Fibroblast of lung (primary cell): ENCODE results near the gene FADS6. TPM values are rescaled to one million over a fixed set of nuclear protein-coding genes. Genes with fewer than 3 reads are reported as not detected.

ENCODE experiments used
- DNase-seq, 2 donors: peaks; one replicate each; pipeline versions ENCODE4 v3.0.0 to v3.0.0-alpha.2; 2010; ENCODE audit warnings: low read depth in 2 of 2
- H2AFZ ChIP-seq: 2 replicates; pipeline ENCODE4 v1.5.1; 2012; ENCODE audit warnings: low read length, control low read depth, inconsistent platforms
- H3K27ac ChIP-seq: 2 replicates; pipeline ENCODE4 v1.5.1; 2011; ENCODE audit warnings: low read length, control low read depth; ENCODE audit not compliant: insufficient read depth
- H3K27me3 ChIP-seq: 2 replicates; pipeline ENCODE4 v1.5.1; 2011; ENCODE audit warnings: mild to moderate bottlenecking, low read length; ENCODE audit not compliant: control insufficient read depth, insufficient read depth
- H3K36me3 ChIP-seq: 2 replicates; pipeline ENCODE4 v1.5.1; 2011; ENCODE audit warnings: low read length; ENCODE audit not compliant: control insufficient read depth, insufficient read depth
- H3K4me1 ChIP-seq: 2 replicates; pipeline ENCODE4 v1.5.1; 2011; ENCODE audit warnings: low read length; ENCODE audit not compliant: control insufficient read depth, insufficient read depth; ENCODE audit errors: extremely low read depth
- H3K4me2 ChIP-seq: 2 replicates; pipeline ENCODE4 v1.5.1; 2011; ENCODE audit warnings: low read length, control low read depth; ENCODE audit not compliant: insufficient read depth; ENCODE audit errors: extremely low read depth
- H3K4me3 ChIP-seq, 4 experiments: fragments of 200-600 bp in 1 of 4; sonication (generic) in 1 of 4; replicated peaks in 1 of 4; 2 replicates each; pipeline ENCODE4 v1.5.1; 2011 to 2016; ENCODE audit warnings: low read length in 4 of 4, low read depth in 3 of 4, mild to moderate bottlenecking in 3 of 4, control low read depth in 2 of 4, inconsistent platforms in 1 of 4, mixed read lengths in 1 of 4; ENCODE audit not compliant: insufficient read depth in 1 of 4; ENCODE audit errors: control extremely low read depth in 1 of 4
- H3K79me2 ChIP-seq: 2 replicates; pipeline ENCODE4 v1.5.1; 2012; ENCODE audit warnings: mild to moderate bottlenecking, low read length, inconsistent platforms; ENCODE audit not compliant: control insufficient read depth, insufficient read depth
- H3K9ac ChIP-seq: 2 replicates; pipeline ENCODE4 v1.5.1; 2011; ENCODE audit warnings: mild to moderate bottlenecking, low read length, control low read depth; ENCODE audit not compliant: insufficient read depth
- H3K9me3 ChIP-seq: 2 replicates; pipeline ENCODE4 v1.5.1; 2012; ENCODE audit warnings: low read depth, low read length; ENCODE audit not compliant: control insufficient read depth, insufficient read depth
- H4K20me1 ChIP-seq: 2 replicates; pipeline ENCODE4 v1.5.1; 2011; ENCODE audit warnings: low read length; ENCODE audit not compliant: control insufficient read depth, insufficient read depth; ENCODE audit errors: extremely low read depth
- EZH2 ChIP-seq: IDR thresholded peaks from 2 replicates; pipeline ENCODE4 v1.5.1; 2012; ENCODE audit warnings: low read length, control low read depth, mild to moderate bottlenecking; ENCODE audit errors: missing control alignments
- polyA plus RNA-seq, 2 donors: library from polyadenylated mRNA; depleted of rRNA in 1 of 2; stranded (reverse) in 1 of 2; unstranded in 1 of 2; fragments of >200 nt; gene quantifications; 2 replicates each; pipeline ENCODE4 v1.2.1, GENCODE V29; 2011 to 2012; ENCODE audit warnings: missing spikeins in 1 of 2
- total RNA-seq: library from RNA; depleted of rRNA; stranded (reverse); fragments of >200 nt; gene quantifications from 2 replicates; pipeline ENCODE4 v1.2.1, GENCODE V29; 2014
- TF ChIP-seq, protein P1 (sequence below), 2 donors: IDR thresholded peaks in 1 of 2; conservative IDR thresholded peaks in 1 of 2; 1 replicate in 1 of 2; 2 replicates in 1 of 2; pipeline ENCODE4 v1.5.1; 2011 to 2012; ENCODE audit warnings: low read length in 2 of 2, control low read depth in 1 of 2, inconsistent platforms in 1 of 2, low read depth in 1 of 2, mild to moderate bottlenecking in 1 of 2

FADS6 gene
- total and polyA plus RNA-seq, 2 donors (not counting 1 experiment from before 2014, with no cell fraction given), result not detected

- Histone ChIP-seq H3K79me2 (no peaks in the 10 kb centered on the region), H3K4me2 (no peak overlapping the region), H3K4me1 (no peaks in the 10 kb centered on the region), H4K20me1 (no peaks in the 10 kb centered on the region), H2AFZ (no peak overlapping the region), H3K36me3 (no peaks in the 10 kb centered on the region), H3K9ac (no peak overlapping the region), H3K27ac (no peak overlapping the region), H3K9me3 (no peaks in the 10 kb centered on the region), H3K27me3 (peaks cover 3% of the 10 kb centered on the region), H3K4me3 (no peak overlapping the region)
- TF ChIP-seq, protein P1, sequence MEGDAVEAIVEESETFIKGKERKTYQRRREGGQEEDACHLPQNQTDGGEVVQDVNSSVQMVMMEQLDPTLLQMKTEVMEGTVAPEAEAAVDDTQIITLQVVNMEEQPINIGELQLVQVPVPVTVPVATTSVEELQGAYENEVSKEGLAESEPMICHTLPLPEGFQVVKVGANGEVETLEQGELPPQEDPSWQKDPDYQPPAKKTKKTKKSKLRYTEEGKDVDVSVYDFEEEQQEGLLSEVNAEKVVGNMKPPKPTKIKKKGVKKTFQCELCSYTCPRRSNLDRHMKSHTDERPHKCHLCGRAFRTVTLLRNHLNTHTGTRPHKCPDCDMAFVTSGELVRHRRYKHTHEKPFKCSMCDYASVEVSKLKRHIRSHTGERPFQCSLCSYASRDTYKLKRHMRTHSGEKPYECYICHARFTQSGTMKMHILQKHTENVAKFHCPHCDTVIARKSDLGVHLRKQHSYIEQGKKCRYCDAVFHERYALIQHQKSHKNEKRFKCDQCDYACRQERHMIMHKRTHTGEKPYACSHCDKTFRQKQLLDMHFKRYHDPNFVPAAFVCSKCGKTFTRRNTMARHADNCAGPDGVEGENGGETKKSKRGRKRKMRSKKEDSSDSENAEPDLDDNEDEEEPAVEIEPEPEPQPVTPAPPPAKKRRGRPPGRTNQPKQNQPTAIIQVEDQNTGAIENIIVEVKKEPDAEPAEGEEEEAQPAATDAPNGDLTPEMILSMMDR (conservative IDR thresholded peaks at IDR 0.05 in 1 of 2, IDR thresholded peaks at IDR 0.05 in 1 of 2; ENCODE audit: low read depth in 1 of 2, low read length in 2 of 2), result no peak
- TF ChIP-seq EZH2, result no peak
- DNase-seq, result no peak
Measured at GRCh38 chr17:74901353-74902135, 8.1 kb upstream of the FADS6 start.

GRCh38 chr17:74900208-74900607 is 6.8 kb upstream of the FADS6 start:
- H2AFZ ChIP-seq, result no peak overlapping the region
- no peak overlapping the region for H3K27ac ChIP-seq
- no peaks in the 10 kb centered on the region for H3K4me1 ChIP-seq
- H3K27me3 ChIP-seq, result peaks cover 4% of the 10 kb centered on the region
- DNase-seq, result no peak
- H3K79me2 ChIP-seq, result no peaks in the 10 kb centered on the region
- H3K36me3 ChIP-seq, result no peaks in the 10 kb centered on the region
- H3K4me2 ChIP-seq, result no peak overlapping the region
- no peak overlapping the region for H3K9ac ChIP-seq
- H4K20me1 ChIP-seq, result no peaks in the 10 kb centered on the region
- H3K4me3 ChIP-seq, result no peak overlapping the region
- H3K9me3 ChIP-seq, result no peaks in the 10 kb centered on the region
- TF ChIP-seq EZH2, result no peak
- TF ChIP-seq, protein P1 (conservative IDR thresholded peaks at IDR 0.05 in 1 of 2, IDR thresholded peaks at IDR 0.05 in 1 of 2; ENCODE audit: low read depth in 1 of 2, low read length in 2 of 2), result no peak

GRCh38 chr17:74898376-74898946 is 5.0 kb upstream of the FADS6 start:
- Histone ChIP-seq H3K9ac (no peak overlapping the region), H3K36me3 (no peaks in the 10 kb centered on the region), H3K4me2 (no peak overlapping the region), H4K20me1 (no peaks in the 10 kb centered on the region), H3K4me3 (no peak overlapping the region), H3K27me3 (peaks cover 13% of the 10 kb centered on the region), H3K27ac (no peak overlapping the region), H3K79me2 (no peaks in the 10 kb centered on the region), H3K9me3 (no peaks in the 10 kb centered on the region), H2AFZ (no peak overlapping the region), H3K4me1 (no peaks in the 10 kb centered on the region)
- DNase-seq, result no peak
- no peak for TF ChIP-seq EZH2
- TF ChIP-seq, protein P1 (conservative IDR thresholded peaks at IDR 0.05 in 1 of 2, IDR thresholded peaks at IDR 0.05 in 1 of 2; ENCODE audit: low read depth in 1 of 2, low read length in 2 of 2), result no peak
